Heart left ventricle (tissue), 16 donors: Measurements from ENCODE around the gene EXD3. TPM values are rescaled to one million over a fixed set of nuclear protein-coding genes. Genes with fewer than 3 reads are reported as not detected.
A peak's percentile ranks its signal among the peaks of the same experiment; 100 is the strongest.

Experiments used
- ATAC-seq, 4 donors: fragments of 200-7000 bp; cut with Tn5 transposase; one replicate each; pipeline ENCODE4 v1.9.1; 2020 to 2022; ENCODE audit warnings: moderate library complexity in 4 of 4, mild to moderate bottlenecking in 3 of 4, moderate number of reproducible peaks in 1 of 4
- DNase-seq, 5 donors: peaks; one replicate each; pipeline ENCODE4 v3.0.0-alpha.2; 2020
- H3K27ac ChIP-seq, 12 donors: fragments of 200-600 bp; sonication (generic) in 4 of 12; one replicate each; pipeline versions ENCODE4 v1.5.0 to v1.8.0; 2016 to 2022; ENCODE audit warnings: mild to moderate bottlenecking in 2 of 12
- H3K27me3 ChIP-seq, 9 donors: fragments of 200-600 bp; sonication (generic) in 2 of 9; one replicate each; pipeline versions ENCODE4 v1.5.1 to v1.8.0; 2016 to 2022; ENCODE audit warnings: mild to moderate bottlenecking in 3 of 9
- H3K36me3 ChIP-seq, 9 donors: fragments of 200-600 bp; sonication (generic) in 2 of 9; one replicate each; pipeline versions ENCODE4 v1.5.0 to v1.8.0; 2018 to 2022; ENCODE audit warnings: mild to moderate bottlenecking in 2 of 9
- H3K4me1 ChIP-seq, 12 donors: fragments of 200-600 bp; sonication (generic) in 4 of 12; one replicate each; pipeline versions ENCODE4 v1.5.0 to v1.8.0; 2016 to 2022; ENCODE audit warnings: mild to moderate bottlenecking in 3 of 12
- H3K4me3 ChIP-seq, 12 donors: fragments of 200-600 bp; sonication (generic) in 4 of 12; one replicate each; pipeline versions ENCODE4 v1.5.0 to v1.8.0; 2017 to 2022; ENCODE audit warnings: mild to moderate bottlenecking in 9 of 12, moderate library complexity in 4 of 12
- H3K9me3 ChIP-seq, 12 donors: fragments of 200-600 bp; sonication (generic) in 4 of 12; one replicate each; pipeline versions ENCODE4 v1.5.0 to v1.8.0; 2016 to 2022; ENCODE audit warnings: mild to moderate bottlenecking in 1 of 12
- POLR2A ChIP-seq, 2 donors: fragments of 450-650 bp; IDR thresholded peaks; one replicate each; pipeline ENCODE4 v1.6.1; 2017; ENCODE audit warnings: antibody characterized with exemption in 2 of 2, mild to moderate bottlenecking in 2 of 2, moderate library complexity in 2 of 2
- WGBS, 4 donors: extraction: QIAGEN DNeasy Blood & Tissue Kit in 2 of 4; methylation state at CpG; one replicate each; pipeline versions ENCODE4 v1.1.5 to v1.1.7; 2013 to 2018; 5-methylcytosine and 5-hydroxymethylcytosine counted together
- intact Hi-C, 10 donors: fragments of 100-400 bp; cut with DNase I; formaldehyde crosslinking; loops; one replicate each; pipeline versions ENCODE4 v1.11.1 to v1.14.2; 2022
- polyA plus RNA-seq, 2 donors: library from polyadenylated mRNA; stranded (reverse); fragments of 200-250 nt; gene quantifications; one replicate each; pipeline ENCODE4 v1.2.3, GENCODE V29; 2013
- total RNA-seq, 9 donors: library from RNA; depleted of rRNA in 2 of 9; stranded (reverse); fragments of >200 nt in 2 of 9; fragmentation: NEBNext Ultra II Directional in 3 of 9; extraction: Animal tissue kit (Norgen Biotek cat#: 25700) in 3 of 9; gene quantifications; one replicate each; pipeline versions ENCODE4 v1.1.0 to v1.2.4, GENCODE V29; 2016 to 2023
- TF ChIP-seq, protein P1 (sequence below), 12 donors: fragments of 200-600 bp; sonication (generic) in 4 of 12; IDR thresholded peaks; one replicate each; pipeline versions ENCODE4 v1.5.0 to v1.8.0; 2018 to 2022; ENCODE audit warnings: antibody characterized with exemption in 12 of 12, mild to moderate bottlenecking in 5 of 12
- donor health status: ischemic (EF 13 %, LVEDD 7.1; RV severe dilation, severe dysfunction).
- donor health status: healthy with polysubstance abuse.
- donor health status: DM: no; HTN: yes; CAD: no.
- donor health status: DM: no; HTN: no; CAD: no.
- donor health status: ischemic (EF 25% LVEDD 6.9; RV normal size, moderate dysfunction).
- donor health status: ischemic (EF 25% LVEDD 5.7; RV mildly dilated, moderate dysfunction).
- donor health status: healthy.
- donor health status: DM: yes; HTN: yes; CAD: no.
- donor health status: ischemic (EF 35%, LVEDD 5.7; RV mildly dilated, moderate dysfunction).
- donor health status: nonischemic (EF 11% LVEDD 7.7; RV severe dilation, severe dysfunction).
- donor health status: DM: yes; HTN: yes; CAD: no.
- donor health status: PGD.
- donor health status: ischemic (EF 29% LVEDD 5.4; RV normal size, mild dysfunction).
- donor health status: nonischemic (EF 23%, LVEDD 6.1; RV moderate dilation, normal function).

Gene EXD3
- total and polyA plus RNA-seq, 11 donors: 4.1 to 15.2 (median 8.6) TPM

DNA sequence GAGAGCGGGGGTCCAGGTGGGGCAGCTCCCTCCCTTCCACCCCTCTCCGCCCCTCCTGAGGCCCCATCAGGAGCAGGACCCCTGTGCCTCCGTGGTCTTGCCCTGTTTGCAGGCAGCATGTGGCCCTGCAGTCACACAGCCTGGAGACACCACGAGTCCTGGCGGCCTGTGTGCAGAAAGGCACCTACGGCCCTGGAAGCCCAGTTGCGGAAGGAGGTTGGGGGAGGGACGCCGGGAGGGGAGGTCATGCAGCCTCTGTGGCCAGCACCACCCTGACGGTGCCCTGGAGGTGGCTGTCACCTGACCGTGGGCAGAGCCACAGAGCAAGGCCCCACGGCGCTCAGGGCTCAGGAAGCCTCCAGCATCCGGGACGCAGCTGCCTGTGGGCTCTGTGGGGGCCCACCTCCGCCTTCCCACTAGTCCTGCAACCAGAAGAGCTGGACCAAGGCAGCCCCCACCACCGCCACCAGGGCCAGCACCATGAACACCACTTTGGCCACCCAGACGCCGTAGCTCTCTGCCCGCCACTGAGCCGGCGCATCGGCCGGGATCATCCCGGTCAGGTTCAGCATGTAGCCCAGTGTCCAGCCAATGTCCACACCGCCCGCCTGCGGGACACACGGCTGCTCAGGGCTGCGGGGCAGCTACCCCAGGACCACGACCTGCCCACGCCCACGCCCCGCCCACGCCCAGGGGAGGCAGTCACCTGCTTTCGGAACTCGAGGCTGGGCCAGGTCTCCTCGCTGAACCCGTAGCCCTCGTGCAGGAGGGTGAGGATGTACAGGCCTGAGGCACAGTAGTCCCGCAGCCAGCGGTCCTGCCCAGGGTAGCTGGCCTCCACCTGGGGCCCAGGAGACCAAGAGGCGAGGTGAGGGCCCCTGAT, 11.8 kb upstream of the EXD3 start:
- no peak for TF ChIP-seq POLR2A (IDR thresholded peaks at IDR 0.05)
- TF ChIP-seq, protein P1, sequence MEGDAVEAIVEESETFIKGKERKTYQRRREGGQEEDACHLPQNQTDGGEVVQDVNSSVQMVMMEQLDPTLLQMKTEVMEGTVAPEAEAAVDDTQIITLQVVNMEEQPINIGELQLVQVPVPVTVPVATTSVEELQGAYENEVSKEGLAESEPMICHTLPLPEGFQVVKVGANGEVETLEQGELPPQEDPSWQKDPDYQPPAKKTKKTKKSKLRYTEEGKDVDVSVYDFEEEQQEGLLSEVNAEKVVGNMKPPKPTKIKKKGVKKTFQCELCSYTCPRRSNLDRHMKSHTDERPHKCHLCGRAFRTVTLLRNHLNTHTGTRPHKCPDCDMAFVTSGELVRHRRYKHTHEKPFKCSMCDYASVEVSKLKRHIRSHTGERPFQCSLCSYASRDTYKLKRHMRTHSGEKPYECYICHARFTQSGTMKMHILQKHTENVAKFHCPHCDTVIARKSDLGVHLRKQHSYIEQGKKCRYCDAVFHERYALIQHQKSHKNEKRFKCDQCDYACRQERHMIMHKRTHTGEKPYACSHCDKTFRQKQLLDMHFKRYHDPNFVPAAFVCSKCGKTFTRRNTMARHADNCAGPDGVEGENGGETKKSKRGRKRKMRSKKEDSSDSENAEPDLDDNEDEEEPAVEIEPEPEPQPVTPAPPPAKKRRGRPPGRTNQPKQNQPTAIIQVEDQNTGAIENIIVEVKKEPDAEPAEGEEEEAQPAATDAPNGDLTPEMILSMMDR (IDR thresholded peaks at IDR 0.05): no peak
- no peak overlapping the region for H3K27ac ChIP-seq
- ATAC-seq (no peak), DNase-seq (peak in 3 of 5 donors; percentile 24 to 62 (median 25))
- H3K4me1 ChIP-seq: peaks cover 0 to 3% (median 0%) of the 10 kb centered on the region in 12 donors
- no peaks in the 10 kb centered on the region for H3K36me3 ChIP-seq
- H3K9me3 ChIP-seq: no peaks in the 10 kb centered on the region
- intact Hi-C loops: no loop called here
- 85 to 93% (median 87%) methylated on average over 26 to 43 of the region's 43 CpGs for WGBS, 4 donors
- H3K27me3 ChIP-seq: peaks cover 0 to 9% (median 0%) of the 10 kb centered on the region in 9 donors
- H3K4me3 ChIP-seq: no peak overlapping the region

DNA sequence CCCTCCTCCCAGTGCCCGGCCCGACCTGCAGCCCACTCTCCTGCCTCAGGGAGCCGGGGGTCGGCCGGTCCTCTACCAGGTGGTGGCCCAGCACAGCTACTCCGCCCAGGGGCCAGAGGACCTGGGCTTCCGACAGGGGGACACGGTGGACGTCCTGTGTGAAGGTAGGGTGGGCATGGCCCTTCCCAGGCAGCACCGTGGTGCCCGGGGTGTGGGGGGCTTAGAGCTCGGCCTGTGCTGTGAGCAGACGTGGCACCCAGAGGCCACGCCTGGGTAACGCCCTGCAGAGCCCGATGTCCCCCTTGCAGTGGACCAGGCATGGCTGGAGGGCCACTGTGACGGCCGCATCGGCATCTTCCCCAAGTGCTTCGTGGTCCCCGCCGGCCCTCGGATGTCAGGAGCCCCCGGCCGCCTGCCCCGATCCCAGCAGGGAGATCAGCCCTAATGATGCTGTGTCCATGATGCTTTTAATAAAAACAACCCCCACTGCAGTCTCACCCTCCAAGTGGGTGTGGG, 11.0 kb upstream of the EXD3 start:
- Histone ChIP-seq H3K4me3 (no peak overlapping the region), H3K27me3 (peaks cover 0 to 9% (median 0%) of the 10 kb centered on the region in 9 donors), H3K27ac (no peak overlapping the region), H3K9me3 (no peaks in the 10 kb centered on the region), H3K36me3 (no peaks in the 10 kb centered on the region), H3K4me1 (peaks cover 0 to under 1% (median 0%) of the 10 kb centered on the region in 12 donors)
- TF ChIP-seq POLR2A (IDR thresholded peaks at IDR 0.05): no peak
- TF ChIP-seq, protein P1 (IDR thresholded peaks at IDR 0.05): no peak
- DNase-seq (peak in 3 of 5 donors; percentile 17 to 47 (median 23)), ATAC-seq (no peak)
- WGBS, 4 donors: 88 to 96% (median 89%) methylated on average over 9 to 26 of the region's 26 CpGs
- intact Hi-C loops: no loop called here

DNA sequence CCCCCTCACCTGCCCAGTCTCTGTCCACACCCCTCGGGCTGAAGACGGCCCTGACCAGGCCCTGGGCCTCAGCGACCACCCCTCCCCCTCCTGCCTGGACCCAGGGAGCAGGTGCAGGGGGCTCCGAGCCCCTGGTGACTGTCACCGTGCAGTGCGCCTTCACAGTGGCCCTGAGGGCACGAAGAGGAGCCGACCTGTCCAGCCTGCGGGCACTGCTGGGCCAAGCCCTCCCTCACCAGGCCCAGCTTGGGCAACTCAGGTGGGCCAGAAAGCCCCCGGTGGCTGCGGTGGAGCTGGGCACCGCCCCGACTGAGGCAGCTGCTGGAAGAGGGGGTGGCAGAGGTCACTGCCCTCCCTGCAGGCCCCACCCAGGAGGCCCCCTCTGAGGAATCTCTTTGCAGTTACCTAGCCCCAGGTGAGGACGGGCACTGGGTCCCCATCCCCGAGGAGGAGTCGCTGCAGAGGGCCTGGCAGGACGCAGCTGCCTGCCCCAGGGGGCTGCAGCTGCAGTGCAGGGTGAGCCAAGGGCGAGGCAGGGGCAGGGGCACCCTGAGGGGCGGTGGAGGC, 10.5 kb upstream of the EXD3 start:
- TF ChIP-seq, protein P1 (IDR thresholded peaks at IDR 0.05): no peak
- TF ChIP-seq POLR2A (IDR thresholded peaks at IDR 0.05): no peak
- H3K36me3 ChIP-seq: no peaks in the 10 kb centered on the region
- H3K4me3 ChIP-seq: no peak overlapping the region
- H3K27me3 ChIP-seq: peaks cover 0 to 9% (median 0%) of the 10 kb centered on the region in 9 donors
- H3K9me3 ChIP-seq: no peaks in the 10 kb centered on the region
- ATAC-seq (no peak), DNase-seq (peak in 3 of 5 donors; percentile 18 to 61 (median 28))
- 87 to 93% (median 90%) methylated on average over 10 to 19 of the region's 19 CpGs for WGBS, 4 donors
- intact Hi-C loops: no loop called here
- H3K27ac ChIP-seq: no peak overlapping the region
- H3K4me1 ChIP-seq: no peaks in the 10 kb centered on the region
